ENCODE data around the gene MAP4K2.

DNA sequence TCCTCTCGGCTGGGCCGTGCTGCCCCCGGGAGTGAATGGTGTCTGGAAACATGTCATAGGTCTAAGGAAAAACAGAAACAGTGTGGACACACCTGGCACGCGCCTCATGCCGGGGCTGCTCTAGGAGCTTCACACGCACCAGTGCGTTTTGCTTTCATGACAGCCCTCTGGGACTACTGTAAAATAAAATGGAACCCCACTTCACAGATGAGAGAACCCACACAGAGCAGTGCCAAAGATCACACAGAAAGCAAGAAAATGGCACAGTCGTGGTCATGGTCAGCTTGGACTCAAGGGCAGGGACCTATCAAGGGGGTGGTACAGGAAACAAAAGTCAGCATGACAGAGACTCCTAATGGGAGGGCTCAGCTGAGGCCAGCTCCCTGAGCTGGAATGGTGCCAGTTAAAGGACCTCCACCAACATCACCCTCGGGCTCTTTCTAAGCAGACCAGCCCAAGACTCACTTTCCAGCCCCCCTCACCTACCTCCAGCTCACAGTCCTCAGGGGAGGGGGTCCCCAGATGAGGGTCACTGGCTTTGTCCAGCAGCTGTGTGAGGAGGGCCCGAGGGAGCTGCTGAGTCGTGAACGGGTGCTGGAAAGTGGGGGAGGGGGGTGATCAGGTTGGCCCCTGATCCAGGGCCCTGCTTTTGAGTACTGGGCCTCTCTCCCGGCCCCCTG is 3.3 kb downstream of the MAP4K2 start:
- no peak for TF ChIP-seq CTCF (IDR thresholded peaks at IDR 0.05)
- TF ChIP-seq EP300 (IDR thresholded peaks at IDR 0.05) = no peak
- no peak for TF ChIP-seq POLR2A (IDR thresholded peaks at IDR 0.05)

Measured in stomach (tissue), 4 donors.